Measurements from ENCODE around the gene CERS6. TPM values are rescaled to one million over a fixed set of nuclear protein-coding genes. Genes with fewer than 3 reads are reported as not detected.
"Not testable (repeated sequence)": the region's sequence is repeated elsewhere in the genome, so short reads cannot be mapped to it uniquely, and the experiment has no call there.

CERS6 gene
- total RNA-seq, 1 donor from 2014 or later, result 27.1 TPM

GRCh38 chr2:168480825-168481585 is 24.9 kb downstream of the CERS6 start:
- H3K27ac Mint-ChIP-seq, result no peak overlapping the region

GRCh38 chr2:168482269-168482668 is 26.2 kb downstream of the CERS6 start:
- H3K36me3 Mint-ChIP-seq (ENCODE audit: low read depth), result peaks cover 4% of the 10 kb centered on the region
- no peak for DNase-seq (ENCODE audit: low spot score)
- peaks cover 12% of the 10 kb centered on the region for H3K4me1 Mint-ChIP-seq (ENCODE audit: low read depth)
- no peak overlapping the region for H3K27ac Mint-ChIP-seq
- H3K9me3 Mint-ChIP-seq, result peaks cover 8% of the 10 kb centered on the region
- no peak overlapping the region for H3K4me3 Mint-ChIP-seq
- peaks cover 7% of the 10 kb centered on the region for H3K27me3 Mint-ChIP-seq (ENCODE audit: insufficient read depth)
- intact Hi-C loops (cut with micrococcal nuclease), result no loop called here

More at GRCh38 chr2:168480825-168481585, 24.9 kb downstream of the CERS6 start:
- H3K36me3 Mint-ChIP-seq (ENCODE audit: low read depth), result peaks cover 4% of the 10 kb centered on the region
- H3K4me1 Mint-ChIP-seq (ENCODE audit: low read depth), result peaks cover 22% of the 10 kb centered on the region
- H3K4me3 Mint-ChIP-seq, result no peak overlapping the region
- DNase-seq (ENCODE audit: low spot score), result no peak
- intact Hi-C loops (cut with micrococcal nuclease), result no loop called here
- H3K9me3 Mint-ChIP-seq, result peaks cover 3% of the 10 kb centered on the region
- H3K27me3 Mint-ChIP-seq (ENCODE audit: insufficient read depth), result no peaks in the 10 kb centered on the region

- Mint-ChIP-seq H3K4me1 (ENCODE audit: low read depth) (peaks cover 12% of the 10 kb centered on the region), H3K4me3 (no peak overlapping the region), H3K36me3 (ENCODE audit: low read depth) (peaks cover 4% of the 10 kb centered on the region), H3K27ac (no peak overlapping the region), H3K27me3 (ENCODE audit: insufficient read depth) (peaks cover 9% of the 10 kb centered on the region), H3K9me3 (peaks cover 8% of the 10 kb centered on the region)
- intact Hi-C loops (cut with micrococcal nuclease), result no loop called here
- no peak for DNase-seq (ENCODE audit: low spot score)
Observed at GRCh38 chr2:168482952-168483831, 27.1 kb downstream of the CERS6 start.

- Mint-ChIP-seq H3K27ac (no peak overlapping the region), H3K36me3 (ENCODE audit: low read depth) (peaks cover 4% of the 10 kb centered on the region)
- intact Hi-C loops (cut with micrococcal nuclease), result no loop called here
Observed at GRCh38 chr2:168486477-168486876, 30.4 kb downstream of the CERS6 start.

GRCh38 chr2:168490015-168490874 is 34.2 kb downstream of the CERS6 start:
- peaks cover 9% of the 10 kb centered on the region for H3K27me3 Mint-ChIP-seq (ENCODE audit: insufficient read depth)
- peak overlapping the region; percentile 92 for H3K27ac Mint-ChIP-seq
- H3K36me3 Mint-ChIP-seq (ENCODE audit: low read depth), result peaks cover 5% of the 10 kb centered on the region
- peak overlapping the region; percentile 78 for H3K4me3 Mint-ChIP-seq
- peak; percentile 45 for DNase-seq (ENCODE audit: low spot score)
- peaks cover 42% of the 10 kb centered on the region for H3K4me1 Mint-ChIP-seq (ENCODE audit: low read depth)
- H3K9me3 Mint-ChIP-seq, result peaks cover 11% of the 10 kb centered on the region
- intact Hi-C loops (cut with micrococcal nuclease), result loop anchor here (1.0 to 5.0 kb wide), 12 partner anchors 34 to 427 kb away; partner anchors contain the start of gene CERS6

More at GRCh38 chr2:168486477-168486876, 30.4 kb downstream of the CERS6 start:
- Mint-ChIP-seq H3K4me3 (no peak overlapping the region), H3K4me1 (ENCODE audit: low read depth) (peaks cover 22% of the 10 kb centered on the region), H3K9me3 (peaks cover 11% of the 10 kb centered on the region), H3K27me3 (ENCODE audit: insufficient read depth) (peaks cover 9% of the 10 kb centered on the region)
- no peak for DNase-seq (ENCODE audit: low spot score)

- Mint-ChIP-seq H3K27ac (peak overlapping the region; percentile 92), H3K36me3 (ENCODE audit: low read depth) (peaks cover 10% of the 10 kb centered on the region), H3K4me3 (peak overlapping the region; percentile 78), H3K9me3 (peaks cover 8% of the 10 kb centered on the region), H3K4me1 (ENCODE audit: low read depth) (peaks cover 50% of the 10 kb centered on the region), H3K27me3 (ENCODE audit: insufficient read depth) (peaks cover 9% of the 10 kb centered on the region)
- intact Hi-C loops (cut with micrococcal nuclease), result loop anchor here (1.0 to 5.0 kb wide), 12 partner anchors 35 to 426 kb away; partner anchors contain the start of gene CERS6
- DNase-seq (ENCODE audit: low spot score), result no peak
Observed at GRCh38 chr2:168490946-168491605, 35.0 kb downstream of the CERS6 start.

GRCh38 chr2:168491728-168492127 is 35.7 kb downstream of the CERS6 start:
- H3K9me3 Mint-ChIP-seq; H3K27me3 Mint-ChIP-seq (ENCODE audit: insufficient read depth); DNase-seq (ENCODE audit: low spot score): not testable (repeated sequence)
- Mint-ChIP-seq H3K27ac (peak overlapping the region; percentile 20), H3K36me3 (ENCODE audit: low read depth) (peaks cover 10% of the 10 kb centered on the region), H3K4me3 (peak overlapping the region; percentile 45), H3K4me1 (ENCODE audit: low read depth) (peaks cover 57% of the 10 kb centered on the region)
- intact Hi-C loops (cut with micrococcal nuclease), result loop anchor here (2.0 to 5.0 kb wide), 4 partner anchors 141 to 425 kb away; no protein-coding TSS in a partner anchor

- intact Hi-C loops (cut with micrococcal nuclease), result loop anchor here (5.0 kb wide), 2 partner anchors 139 to 259 kb away; no protein-coding TSS in a partner anchor
- Mint-ChIP-seq H3K36me3 (ENCODE audit: low read depth) (peaks cover 12% of the 10 kb centered on the region), H3K4me1 (ENCODE audit: low read depth) (peaks cover 72% of the 10 kb centered on the region), H3K27ac (peak overlapping the region; percentile 2)
- not testable (repeated sequence) for H3K27me3 Mint-ChIP-seq (ENCODE audit: insufficient read depth); H3K9me3 Mint-ChIP-seq; H3K4me3 Mint-ChIP-seq; DNase-seq (ENCODE audit: low spot score)
Observed at GRCh38 chr2:168493219-168493618, 37.1 kb downstream of the CERS6 start.

- intact Hi-C loops (cut with micrococcal nuclease), result loop anchor here (5.0 kb wide), 2 partner anchors 138 to 258 kb away; no protein-coding TSS in a partner anchor
- Mint-ChIP-seq H3K36me3 (ENCODE audit: low read depth) (peaks cover 13% of the 10 kb centered on the region), H3K4me1 (ENCODE audit: low read depth) (peaks cover 75% of the 10 kb centered on the region), H3K4me3 (no peak overlapping the region), H3K27ac (no peak overlapping the region), H3K9me3 (no peaks in the 10 kb centered on the region), H3K27me3 (ENCODE audit: insufficient read depth) (peaks cover 3% of the 10 kb centered on the region)
- no peak for DNase-seq (ENCODE audit: low spot score)
Observed at GRCh38 chr2:168494190-168494711, 38.2 kb downstream of the CERS6 start.

GRCh38 chr2:168495524-168495923 is 39.5 kb downstream of the CERS6 start:
- peaks cover 3% of the 10 kb centered on the region for H3K27me3 Mint-ChIP-seq (ENCODE audit: insufficient read depth)
- H3K27ac Mint-ChIP-seq, result peak overlapping the region; percentile 65
- H3K4me1 Mint-ChIP-seq (ENCODE audit: low read depth), result peaks cover 62% of the 10 kb centered on the region
- intact Hi-C loops (cut with micrococcal nuclease), result loop anchor here (1.0 kb wide), 6 partner anchors 38 to 284 kb away; partner anchors contain the start of gene STK39
- no peak for DNase-seq (ENCODE audit: low spot score)
- peaks cover 15% of the 10 kb centered on the region for H3K36me3 Mint-ChIP-seq (ENCODE audit: low read depth)
- H3K4me3 Mint-ChIP-seq, result no peak overlapping the region
- H3K9me3 Mint-ChIP-seq, result peaks cover 9% of the 10 kb centered on the region

- H3K36me3 Mint-ChIP-seq (ENCODE audit: low read depth), result peaks cover 21% of the 10 kb centered on the region
- intact Hi-C loops (cut with micrococcal nuclease), result no loop called here
- DNase-seq (ENCODE audit: low spot score), result no peak
Observed at GRCh38 chr2:168496906-168497305, 40.8 kb downstream of the CERS6 start.

More at GRCh38 chr2:168496906-168497305, 40.8 kb downstream of the CERS6 start:
- Mint-ChIP-seq H3K27me3 (ENCODE audit: insufficient read depth) (peaks cover 3% of the 10 kb centered on the region), H3K4me1 (ENCODE audit: low read depth) (peaks cover 55% of the 10 kb centered on the region), H3K27ac (no peak overlapping the region), H3K9me3 (peaks cover 16% of the 10 kb centered on the region), H3K4me3 (no peak overlapping the region)

Measured in activated T-helper 1 cell treated with anti-CD3 and anti-CD28 coated beads, Interleukin-12 subunit alpha, Interleukin-12 subunit beta, Interleukin-2, Interleukin-4 antibody, amounts not matched to agents 30 ng/mL and 10 ng/mL and 1 ng/mL, durations not matched to agents 14 hours and 24 hours and 36 hours (primary cell).